RPMI7951 (cell line): Measurements from ENCODE around the gene NTM. TPM values are rescaled to one million over a fixed set of nuclear protein-coding genes. Genes with fewer than 3 reads are reported as not detected.
"Not testable (repeated sequence)": the region's sequence is repeated elsewhere in the genome, so short reads cannot be mapped to it uniquely, and the experiment has no call there.

Experiments used
- DNase-seq: peaks from one replicate; pipeline ENCODE4 v3.0.0-alpha.2; 2012; ENCODE audit warnings: low read depth
- total RNA-seq: library from RNA; depleted of rRNA; stranded (reverse); fragments of >200 nt; shearing (Covaris generic); gene quantifications from 2 replicates; pipeline ENCODE4 v1.2.3, GENCODE V29; 2014

NTM gene
- total RNA-seq, 1 experiment from 2014 or later = 47.8 TPM

GRCh38 chr11:132310390-132311375, 940.3 kb downstream of the NTM start:
- DNase-seq = no peak

- no peak for DNase-seq
Measured at GRCh38 chr11:132311703-132312102, 941.3 kb downstream of the NTM start.

DNA sequence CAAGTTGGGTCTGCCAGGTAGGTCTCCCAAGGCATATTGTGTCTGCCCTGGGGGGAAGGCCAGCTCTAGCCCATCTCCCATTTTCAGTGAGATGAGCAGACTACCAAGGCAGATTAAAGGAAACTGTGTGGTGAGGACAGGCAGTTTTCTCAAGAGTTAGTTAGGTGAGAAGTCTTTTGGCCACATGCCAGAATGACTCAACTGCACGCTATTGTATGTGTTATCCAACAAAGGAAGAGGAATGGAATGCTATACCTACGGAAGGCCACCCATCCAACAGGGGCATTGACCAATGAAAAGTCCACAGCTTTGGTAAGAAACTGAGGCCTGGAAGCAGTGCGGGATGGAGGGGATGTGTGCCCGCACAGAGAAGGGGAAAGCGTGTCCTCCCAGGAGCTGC, 941.7 kb downstream of the NTM start:
- DNase-seq = peak; percentile 89

DNA sequence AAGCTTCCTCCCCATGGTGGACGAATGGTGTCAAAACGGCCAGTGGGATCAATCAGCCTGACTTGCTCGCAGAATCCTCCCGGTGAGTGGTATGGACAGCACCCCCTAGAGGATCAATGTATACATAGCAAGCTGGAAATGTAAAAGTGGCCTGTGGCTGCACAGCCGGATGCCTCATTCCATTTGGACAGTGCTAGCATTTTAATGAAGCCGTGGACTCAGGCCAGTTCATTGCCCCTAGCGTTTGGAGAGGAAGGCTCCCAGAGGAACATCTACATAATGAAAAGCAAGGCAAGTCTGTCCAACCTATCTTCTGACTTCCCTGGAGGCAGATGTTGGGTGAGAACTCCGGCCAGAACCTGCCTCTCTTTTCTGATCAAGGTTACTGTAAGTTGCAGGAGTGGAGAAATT, 942.3 kb downstream of the NTM start:
- peak; percentile 80 for DNase-seq

GRCh38 chr11:132314911-132315455, 944.6 kb downstream of the NTM start:
- no peak for DNase-seq

- no peak for DNase-seq
Measured at GRCh38 chr11:132315696-132316095, 945.3 kb downstream of the NTM start.

GRCh38 chr11:132318421-132319157, 948.2 kb downstream of the NTM start:
- DNase-seq = peak; percentile 93

GRCh38 chr11:132319419-132319818, 949.0 kb downstream of the NTM start:
- DNase-seq = not testable (repeated sequence)

GRCh38 chr11:132330515-132330914, 960.1 kb downstream of the NTM start:
- peak; percentile 62 for DNase-seq

DNA sequence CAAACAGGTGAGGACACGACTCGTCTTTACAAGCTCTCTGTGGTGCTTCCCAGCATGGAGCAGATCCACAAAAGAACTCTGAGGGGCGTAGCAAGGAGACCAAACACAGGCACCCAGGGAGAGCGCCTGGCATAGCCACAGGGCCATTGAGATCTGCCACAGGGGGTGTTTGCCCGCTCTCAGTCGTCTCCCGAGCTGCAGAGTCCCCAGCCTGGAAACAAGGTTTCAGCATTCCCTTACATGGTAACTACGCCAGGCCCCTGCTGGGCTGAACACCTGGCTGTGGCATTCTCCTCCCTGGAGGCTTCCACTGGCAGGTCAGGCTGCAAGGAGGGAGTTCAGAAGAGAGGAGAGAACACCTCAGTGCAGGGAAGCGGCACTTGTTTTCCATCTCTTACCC, 962.1 kb downstream of the NTM start:
- DNase-seq = no peak

DNA sequence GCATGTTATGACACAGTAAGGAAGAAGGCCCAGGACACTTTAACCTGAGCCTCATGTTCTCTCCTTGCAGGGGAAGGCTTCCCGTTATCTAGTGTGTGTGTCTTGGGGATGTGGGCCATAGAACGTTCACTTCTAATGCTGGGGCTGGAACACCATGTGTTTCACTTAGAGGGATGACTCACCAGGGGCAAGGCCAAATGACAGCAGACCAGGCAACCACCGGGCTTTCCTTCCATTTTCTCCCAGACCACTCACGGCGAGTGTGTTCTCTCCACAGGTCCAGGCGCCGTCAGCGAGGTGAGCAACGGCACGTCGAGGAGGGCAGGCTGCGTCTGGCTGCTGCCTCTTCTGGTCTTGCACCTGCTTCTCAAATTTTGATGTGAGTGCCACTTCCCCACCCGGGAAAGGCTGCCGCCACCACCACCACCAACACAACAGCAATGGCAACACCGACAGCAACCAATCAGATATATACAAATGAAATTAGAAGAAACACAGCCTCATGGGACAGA, 964.4 kb downstream of the NTM start:
- DNase-seq = peak; percentile 81

- DNase-seq = peak; percentile 58
Measured at GRCh38 chr11:132335311-132335710, 964.9 kb downstream of the NTM start.

- no peak for DNase-seq
Measured at GRCh38 chr11:132336781-132337535, 966.5 kb downstream of the NTM start.

- DNase-seq = no peak
Measured at GRCh38 chr11:132337819-132338416, 967.5 kb downstream of the NTM start.

DNA sequence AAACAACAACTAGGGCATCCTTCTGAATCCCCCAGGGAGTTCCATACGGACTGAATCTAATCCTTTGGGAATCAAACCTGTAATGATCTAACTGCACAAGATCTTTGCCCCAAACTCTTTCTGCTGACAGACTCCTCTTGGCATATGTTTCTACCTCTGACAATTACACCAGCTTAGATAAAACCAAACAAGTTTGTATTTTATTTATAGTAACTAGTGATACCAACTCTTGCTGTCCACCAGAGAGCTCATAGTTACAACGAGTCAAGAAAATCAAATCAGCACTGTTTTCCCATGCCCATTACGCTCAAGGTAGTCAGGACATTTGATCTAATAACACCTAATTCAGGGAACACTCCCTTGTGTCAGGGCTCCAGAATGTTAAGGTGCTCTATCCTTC, 972.0 kb downstream of the NTM start:
- DNase-seq = no peak

- DNase-seq = peak; percentile 70
Measured at GRCh38 chr11:132343445-132344175, 973.2 kb downstream of the NTM start.

DNA sequence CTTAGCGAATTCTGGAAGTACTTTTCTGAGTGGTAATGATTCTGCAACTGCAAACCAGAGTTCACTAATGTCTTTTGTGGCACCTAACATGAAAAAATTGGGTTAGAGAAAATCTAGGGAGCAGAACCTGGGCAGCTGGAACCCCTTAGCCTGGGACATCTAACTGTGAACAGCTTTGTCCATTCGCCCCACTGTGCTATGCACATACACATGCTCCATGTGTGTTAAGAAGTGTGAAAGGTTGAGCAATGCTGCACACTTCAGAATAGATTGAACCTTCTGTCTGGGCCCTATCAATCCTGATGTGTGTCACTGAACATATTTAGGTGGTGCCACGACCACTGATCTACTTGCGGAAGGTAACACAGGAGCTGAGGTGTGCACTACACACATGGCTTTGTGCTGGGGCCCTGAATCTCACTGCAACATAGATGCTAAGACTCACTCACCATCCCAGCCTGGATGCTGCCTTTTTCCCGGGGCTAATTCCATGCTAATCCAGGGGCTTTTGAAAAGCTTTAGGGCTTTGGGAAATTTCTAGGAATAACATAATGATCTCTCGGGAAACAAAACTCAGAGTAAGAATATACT, 976.2 kb downstream of the NTM start:
- no peak for DNase-seq

GRCh38 chr11:132347156-132348090, 977.0 kb downstream of the NTM start:
- DNase-seq = peak; percentile 63
